Gastroesophageal sphincter (tissue), 3 donors: ENCODE results near the gene B4GALNT2.
"Not testable (repeated sequence)": the region's sequence is repeated elsewhere in the genome, so short reads cannot be mapped to it uniquely, and the experiment has no call there.

Source experiments
- CTCF ChIP-seq, 4 experiments: fragments of 200-600 bp in 2 of 4; fragments of 450-650 bp in 2 of 4; sonication (generic) in 1 of 4; IDR thresholded peaks; one replicate each; pipeline ENCODE4 v1.5.1; 2017 to 2019; ENCODE audit warnings: antibody characterized with exemption in 4 of 4, mild to moderate bottlenecking in 2 of 4, moderate library complexity in 2 of 4
- POLR2A ChIP-seq, 2 donors: fragments of 450-650 bp; IDR thresholded peaks; one replicate each; pipeline ENCODE4 v1.6.1; 2017; ENCODE audit warnings: antibody characterized with exemption in 2 of 2, mild to moderate bottlenecking in 2 of 2, moderate library complexity in 1 of 2
- POLR2AphosphoS5 ChIP-seq: sonication (generic); formaldehyde crosslinking; IDR thresholded peaks from one replicate; pipeline ENCODE4 v1.6.1; 2017; ENCODE audit warnings: antibody characterized with exemption

- TF ChIP-seq CTCF (IDR thresholded peaks at IDR 0.05); POLR2A (IDR thresholded peaks at IDR 0.05); POLR2AphosphoS5: not testable (repeated sequence)
Observed at GRCh38 chr17:49126183-49126859, 6.2 kb upstream of the B4GALNT2 start.
